ENCODE results near the gene FKBP9. TPM values are rescaled to one million over a fixed set of nuclear protein-coding genes. Genes with fewer than 3 reads are reported as not detected.

Gene FKBP9
- total RNA-seq, 1 experiment from 2014 or later = 11.1 TPM

GRCh38 chr7:32947420-32947983 is 9.7 kb upstream of the FKBP9 start:
- H4K20me1 ChIP-seq (ENCODE audit: control insufficient read depth, insufficient read depth, insufficient read length) = no peaks in the 10 kb centered on the region
- no peaks in the 10 kb centered on the region for H3K4me1 ChIP-seq (ENCODE audit: insufficient read depth, low read length)
- no peak overlapping the region for H3K4ac ChIP-seq (ENCODE audit: low read depth, low read length)
- H3K9me3 ChIP-seq (ENCODE audit: control insufficient read depth, low read depth, low read length) = peaks cover 11% of the 10 kb centered on the region
- H3K23ac ChIP-seq (ENCODE audit: insufficient read length, low read depth, low read length) = no peak overlapping the region
- no peak overlapping the region for H4K91ac ChIP-seq (ENCODE audit: insufficient read length, low read depth, low read length)
- H3K56ac ChIP-seq (ENCODE audit: insufficient read length, low read depth, low read length) = no peak overlapping the region
- WGBS (ENCODE audit: extremely low coverage, insufficient read length, low lambda C conversion rate) = no CpG with 5 or more reads among the region's 3 CpGs
- H3K4me2 ChIP-seq (ENCODE audit: insufficient read depth, insufficient read length, low read length) = no peak overlapping the region
- H2BK120ac ChIP-seq (ENCODE audit: low read depth, low read length, poor library complexity, severe bottlenecking) = no peak overlapping the region
- H2BK12ac ChIP-seq (ENCODE audit: insufficient read length, low read depth, low read length) = no peak overlapping the region
- no peak overlapping the region for H2AK5ac ChIP-seq (ENCODE audit: insufficient read length, low read length)
- no peak for DNase-seq
- H3K79me2 ChIP-seq (ENCODE audit: insufficient read depth, low read length) = no peaks in the 10 kb centered on the region
- Mint-ChIP-seq H3K27me3 (ENCODE audit: low read depth) (peaks cover 100% of the 10 kb centered on the region), H3K36me3 (ENCODE audit: insufficient read depth in 1 of 3, low read depth in 3 of 3) (peaks cover 0 to 4% (median 1%) of the 10 kb centered on the region in 3 experiments; a peak in 4 of 7 replicates), H3K27ac (no peak overlapping the region), H3K4me3 (no peak overlapping the region), H3K9me3 (peaks cover 11 to 20% of the 10 kb centered on the region in 2 experiments), H3K4me1 (no peaks in the 10 kb centered on the region)
- no peak overlapping the region for H3K9ac ChIP-seq (ENCODE audit: extremely low read depth, insufficient read length, low read length)
- no peak overlapping the region for H2BK5ac ChIP-seq (ENCODE audit: insufficient read length, low read length)
- no peak overlapping the region for H2AFZ ChIP-seq (ENCODE audit: low read length)
- H2BK20ac ChIP-seq (ENCODE audit: low read depth, low read length, poor library complexity, severe bottlenecking) = no peak overlapping the region
- H3K27ac ChIP-seq (ENCODE audit: insufficient read length, low read depth, low read length) = no peak overlapping the region
- H4K5ac ChIP-seq (ENCODE audit: insufficient read length, low read depth, low read length) = no peak overlapping the region
- H4K8ac ChIP-seq (replicated peaks; ENCODE audit: insufficient read length, low read depth, low read length) = no peak overlapping the region
- peaks cover 4% of the 10 kb centered on the region for H3K23me2 ChIP-seq (ENCODE audit: insufficient read length, low read depth, low read length, poor library complexity, severe bottlenecking)
- H3K79me1 ChIP-seq (ENCODE audit: insufficient read depth, low read depth, low read length, poor library complexity, severe bottlenecking) = no peaks in the 10 kb centered on the region
- no peak overlapping the region for H3T11ph ChIP-seq (ENCODE audit: low read length)
- H3K27me3 ChIP-seq (ENCODE audit: insufficient read depth, low read length) = peaks cover 21% of the 10 kb centered on the region
- TF ChIP-seq CTCF (conservative IDR thresholded peaks at IDR 0.05) = no peak
- no peak overlapping the region for H2BK15ac ChIP-seq (ENCODE audit: low read depth, low read length)
- H3K14ac ChIP-seq (ENCODE audit: insufficient read depth, low read length) = no peak overlapping the region
- H3K18ac ChIP-seq (ENCODE audit: insufficient read length, low read depth, low read length) = no peak overlapping the region

All from H9 (cell line).